ENCODE results near the gene CSNK2A2.

CSNK2A2 gene

DNA sequence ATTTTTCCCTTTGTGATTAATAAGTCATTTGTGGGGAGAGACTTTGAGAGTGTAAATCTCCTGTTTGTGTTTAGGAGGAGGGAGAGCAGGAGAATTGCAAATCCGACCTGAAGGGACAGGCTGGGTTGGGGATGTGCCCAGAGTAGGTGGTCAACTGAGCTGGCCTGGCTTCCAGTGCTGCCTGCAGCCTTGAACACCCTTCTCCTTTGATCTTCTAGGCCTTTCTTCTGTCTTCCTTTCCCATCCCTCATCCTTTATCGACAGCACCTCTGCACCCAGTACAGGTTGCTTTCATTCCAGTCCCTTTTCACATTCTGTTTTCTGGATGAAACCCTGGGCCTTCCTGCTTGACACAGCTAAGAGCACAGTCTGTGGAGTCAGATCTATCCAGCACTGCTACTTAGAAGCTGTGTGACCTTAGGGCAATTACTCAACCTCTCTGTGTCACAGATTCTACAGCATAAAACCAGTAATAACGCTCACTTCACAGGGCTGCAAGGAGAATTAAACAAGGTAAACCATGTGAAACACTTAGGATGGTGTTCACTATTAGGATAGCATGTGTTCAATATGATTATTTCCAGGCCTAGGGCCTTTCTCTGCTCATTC, 1.0 kb upstream of the CSNK2A2 start:
- no peak for DNase-seq (ENCODE audit: low read depth)

DNA sequence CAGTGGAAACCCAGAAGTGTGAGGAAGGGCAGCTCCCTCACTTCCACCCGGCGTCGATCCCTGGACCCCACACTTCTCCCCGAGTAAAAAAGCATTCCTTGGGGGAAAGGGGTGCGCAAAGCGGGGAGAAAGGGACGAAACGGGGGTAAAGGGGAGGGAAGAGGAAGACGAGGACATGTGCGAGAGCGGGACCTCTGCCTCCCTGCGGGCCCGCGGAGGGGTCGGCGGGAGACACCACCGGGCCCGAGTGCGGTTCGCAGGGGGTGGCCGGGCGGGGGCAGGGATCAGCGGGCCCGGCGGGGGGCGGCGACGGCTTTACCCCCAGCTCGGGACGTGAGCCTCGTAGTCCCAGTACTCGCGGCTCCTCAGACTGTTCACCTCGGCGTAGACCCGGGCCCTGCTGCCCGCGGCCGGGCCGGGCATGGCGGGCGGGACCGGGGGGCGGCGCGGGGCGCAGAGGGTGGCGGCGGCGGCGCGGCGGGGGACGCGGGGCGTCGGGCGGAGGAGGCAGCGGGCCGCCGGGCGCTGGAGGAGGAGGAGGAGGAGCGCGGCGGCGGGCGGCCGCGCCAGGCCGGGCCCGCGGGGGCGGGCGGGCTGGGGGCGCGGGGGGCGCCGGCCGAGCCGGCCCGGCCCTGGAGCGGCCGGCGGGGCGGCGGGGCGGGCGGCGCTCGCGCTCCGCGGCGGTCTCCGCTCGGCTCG, 443 bp downstream of the CSNK2A2 start:
- DNase-seq (ENCODE audit: low read depth): no peak

DNA sequence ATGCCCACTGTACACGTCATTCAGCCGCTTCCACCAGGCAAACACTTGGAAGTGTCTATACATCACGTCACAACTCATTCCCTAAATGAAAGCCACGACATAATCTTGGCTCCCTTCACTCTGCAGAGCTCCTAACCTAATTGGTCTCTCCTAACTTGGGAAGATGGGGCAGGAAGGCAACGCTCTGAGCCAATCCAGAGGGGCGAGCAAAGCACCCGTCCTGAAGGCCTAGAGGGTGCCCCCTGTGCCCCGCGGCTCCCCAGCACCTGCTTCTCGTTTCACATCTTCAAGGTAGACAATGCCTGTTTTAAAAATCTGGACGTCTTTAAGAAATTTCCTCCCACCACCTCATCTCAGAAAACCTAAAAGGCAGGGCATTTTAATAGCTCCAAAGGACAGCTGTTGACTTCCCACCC, 1.0 kb downstream of the CSNK2A2 start:
- peak; percentile 27 for DNase-seq (ENCODE audit: low read depth)

DNA sequence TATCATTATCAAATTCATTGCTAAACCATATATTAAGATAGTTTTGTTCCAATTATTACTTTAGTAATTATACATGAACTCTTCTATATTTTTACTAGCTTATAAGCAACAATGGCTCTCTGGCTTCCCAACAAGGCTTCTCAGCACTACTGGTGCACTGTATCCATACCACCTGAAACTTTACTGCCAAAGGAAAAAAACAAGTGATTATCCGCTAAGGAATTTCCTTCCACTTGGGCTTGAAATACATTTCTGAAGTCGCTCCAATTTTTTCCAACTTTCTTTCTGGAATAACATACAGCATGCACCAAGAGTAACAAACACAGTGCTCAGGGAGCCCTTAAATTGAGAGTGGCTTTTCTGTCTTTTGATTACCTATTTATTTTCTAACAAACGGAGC, 2.1 kb downstream of the CSNK2A2 start:
- no peak for DNase-seq (ENCODE audit: low read depth)

DNA sequence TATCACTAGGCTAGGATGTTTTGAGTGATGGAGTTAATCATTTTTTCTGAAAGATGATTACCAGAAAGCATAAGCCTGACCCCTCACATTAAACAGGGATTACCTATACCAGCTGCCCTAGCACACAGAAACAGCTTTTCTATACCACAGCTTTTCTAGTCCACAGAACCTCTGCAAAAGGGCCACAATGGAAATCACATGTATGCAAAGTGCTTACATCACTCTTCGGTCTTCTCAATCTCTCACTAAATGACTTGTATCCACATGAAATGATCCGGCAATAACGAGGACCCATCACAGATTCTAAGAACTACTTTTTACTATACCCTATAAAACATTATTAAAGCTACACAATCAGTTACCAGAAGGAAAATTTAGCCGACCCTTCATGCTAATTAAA, 2.6 kb downstream of the CSNK2A2 start:
- DNase-seq (ENCODE audit: low read depth): no peak

DNA sequence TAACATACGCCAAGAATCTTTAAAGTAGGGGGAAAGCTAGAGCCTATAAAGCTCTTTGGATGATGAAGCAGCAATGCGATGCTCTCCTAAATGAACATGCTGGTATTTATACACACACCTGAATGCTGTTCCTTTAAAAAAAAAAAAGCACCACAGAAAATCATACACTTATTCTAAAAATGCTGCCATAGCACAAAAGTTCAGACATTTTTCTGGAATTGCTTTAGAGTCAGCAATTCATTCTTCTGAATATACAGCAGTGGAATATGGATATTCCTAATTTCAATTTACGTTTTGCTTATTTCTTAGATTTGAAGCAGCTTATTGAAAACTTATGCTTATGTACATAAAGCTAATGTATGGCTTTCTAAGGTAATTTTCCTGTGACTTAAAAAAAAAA, 3.1 kb downstream of the CSNK2A2 start:
- no peak for DNase-seq (ENCODE audit: low read depth)

DNA sequence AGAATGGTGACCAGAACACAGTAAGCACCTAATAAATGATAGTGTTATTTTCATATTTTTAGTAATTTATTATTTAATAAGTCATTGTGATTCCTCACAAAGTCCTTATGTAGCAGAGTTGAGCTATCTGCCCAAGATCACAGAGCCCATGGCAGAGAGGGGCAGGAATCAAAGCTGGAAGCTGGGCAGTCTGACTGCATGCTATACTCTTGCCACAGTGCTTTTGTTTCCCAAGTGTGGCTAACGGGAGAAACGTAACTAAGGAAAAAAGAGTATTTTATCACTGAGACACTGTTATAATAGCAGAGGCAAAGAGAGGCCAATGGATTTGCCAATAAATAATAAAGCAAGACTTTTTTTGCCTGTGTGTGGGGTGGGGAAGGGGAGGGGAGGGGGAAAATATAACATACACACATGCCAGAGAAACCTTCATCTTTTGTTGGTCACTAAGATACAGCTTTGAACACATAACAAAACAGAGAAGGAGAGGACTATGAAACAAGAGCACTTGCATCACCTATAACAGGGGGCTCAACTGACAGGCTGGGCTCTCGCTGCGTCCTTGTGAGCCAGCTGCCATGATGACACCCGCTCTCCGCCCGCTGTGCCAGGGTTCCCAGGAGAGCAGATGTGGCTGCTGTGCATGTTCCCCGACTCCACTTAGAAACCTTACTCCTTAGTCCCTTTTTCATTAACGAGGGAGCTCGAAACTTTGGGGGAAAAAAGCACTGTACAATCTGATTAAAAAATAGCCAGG, 10.1 kb downstream of the CSNK2A2 start:
- DNase-seq (ENCODE audit: low read depth): no peak

DNA sequence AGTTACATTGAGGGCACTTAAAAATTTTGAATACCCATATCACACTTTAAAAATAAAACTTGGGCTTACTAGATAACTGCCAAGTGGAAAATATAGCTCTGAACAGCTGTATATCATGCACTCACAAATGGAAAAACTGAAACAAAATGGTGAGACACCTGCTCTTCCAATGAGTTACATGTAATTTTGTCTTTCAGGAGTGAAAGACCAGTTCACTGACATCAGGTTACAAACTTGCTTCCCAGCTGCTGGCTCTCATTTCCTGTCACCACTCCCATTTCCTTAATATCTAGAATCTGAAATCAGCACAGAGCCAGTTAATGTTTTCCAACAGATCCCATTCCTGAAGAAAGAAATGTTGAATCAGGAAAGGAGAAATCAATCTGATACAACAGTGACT, 10.8 kb downstream of the CSNK2A2 start:
- peak; percentile 6 for DNase-seq (ENCODE audit: low read depth)

DNA sequence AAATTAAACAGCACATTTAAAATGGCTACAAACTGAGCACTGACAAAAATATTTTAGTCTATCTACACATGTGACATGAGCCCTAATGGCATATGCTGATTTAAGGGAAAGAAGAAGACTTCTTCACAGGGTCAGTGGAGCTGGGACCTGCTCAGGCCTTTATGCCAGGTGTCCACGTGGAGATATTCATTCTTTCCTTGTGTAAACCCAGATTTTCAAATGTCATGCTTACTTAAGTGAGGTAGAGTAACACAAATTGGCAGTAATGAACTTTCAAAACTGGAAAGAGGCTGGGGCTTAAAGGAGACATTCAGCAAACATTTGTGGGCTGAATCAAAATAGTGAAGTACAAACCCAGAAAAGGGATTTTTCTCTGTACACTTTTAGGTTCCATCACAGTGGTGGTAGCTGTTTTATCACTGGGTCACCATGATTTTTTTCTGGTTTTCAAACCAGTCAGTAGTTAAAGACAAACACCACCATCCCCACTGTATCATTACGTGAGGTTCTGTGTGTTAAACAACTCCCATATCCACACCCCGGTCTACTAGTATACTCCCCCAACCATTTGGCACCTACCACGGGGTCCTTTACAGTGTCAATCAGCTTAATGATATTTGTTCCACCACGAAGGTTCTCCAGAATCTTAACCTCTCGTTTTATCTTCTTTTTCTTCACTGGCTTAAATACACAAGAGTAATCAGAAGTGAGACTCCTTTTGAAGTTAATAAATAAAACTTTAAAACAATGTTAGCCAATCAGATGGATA, 11.5 kb downstream of the CSNK2A2 start:
- DNase-seq (ENCODE audit: low read depth): no peak

DNA sequence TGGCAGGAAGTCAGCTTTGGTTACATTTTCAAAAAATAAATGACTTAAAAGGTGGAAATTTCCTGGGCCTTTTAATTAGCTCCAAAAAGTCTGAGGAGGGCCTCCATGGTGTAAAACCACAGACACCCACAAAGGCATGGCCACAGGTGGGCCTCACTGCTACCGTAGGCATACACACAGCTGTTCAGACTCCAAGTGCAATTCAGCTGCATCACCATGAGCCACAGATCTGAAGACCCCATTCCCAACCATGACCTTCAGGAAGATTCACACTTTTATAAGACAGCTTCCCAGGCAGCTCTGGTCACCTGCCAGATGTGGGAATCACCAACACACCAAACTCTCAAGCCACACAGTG, 20.6 kb downstream of the CSNK2A2 start:
- DNase-seq (ENCODE audit: low read depth): no peak

DNA sequence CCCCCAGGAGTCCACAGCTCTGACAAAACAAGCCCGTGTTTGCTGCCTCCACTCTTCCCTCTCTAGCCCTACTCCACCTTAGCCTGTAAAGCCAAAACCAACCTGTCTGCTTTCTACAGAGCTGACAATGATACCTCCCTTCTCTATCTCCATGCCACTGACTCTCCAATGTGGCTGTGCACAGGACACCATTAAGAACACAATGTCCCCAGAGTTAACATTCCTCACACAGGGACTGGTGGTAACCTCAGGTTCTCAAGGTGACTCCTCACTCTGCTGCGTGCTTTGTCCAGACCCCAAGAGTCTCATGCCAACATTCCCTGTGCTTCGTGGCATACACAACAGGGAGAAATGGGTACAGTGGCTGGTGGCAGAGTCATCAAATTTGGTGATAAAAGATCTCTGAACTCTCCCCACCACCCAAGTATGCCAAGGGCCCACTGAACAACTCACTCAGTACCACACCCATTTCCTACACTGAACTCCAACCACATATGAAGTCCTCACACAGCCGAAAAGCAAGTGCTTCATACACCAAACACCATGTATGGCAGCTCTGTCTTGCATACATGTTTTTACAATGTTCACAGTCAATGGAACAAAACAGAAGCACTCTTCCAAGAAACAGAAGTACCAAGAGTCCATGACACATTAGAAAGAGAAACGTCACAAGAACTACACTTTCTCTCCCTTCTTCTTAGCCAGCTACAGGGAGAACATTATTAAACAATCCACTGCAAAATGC, 21.1 kb downstream of the CSNK2A2 start:
- no peak for DNase-seq (ENCODE audit: low read depth)

DNA sequence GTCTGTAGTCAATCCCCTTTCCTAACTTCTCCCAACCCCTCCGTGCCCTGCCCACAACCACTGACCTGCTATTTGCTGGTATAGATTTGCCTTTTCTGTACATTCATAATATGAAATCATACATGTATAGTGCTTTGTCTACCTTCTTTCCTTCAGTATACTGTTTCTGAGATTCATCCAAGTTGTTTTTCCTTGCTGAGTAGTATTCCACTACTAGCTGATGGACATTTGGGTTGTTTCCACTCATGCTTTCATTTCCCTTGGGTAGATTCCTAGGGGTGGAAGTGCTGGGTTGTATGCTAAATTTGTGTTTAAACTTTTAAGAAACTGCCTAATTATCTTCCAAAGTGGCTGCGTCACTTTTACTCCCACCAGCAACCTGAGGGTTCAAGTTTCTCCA, 27.7 kb downstream of the CSNK2A2 start:
- no peak for DNase-seq (ENCODE audit: low read depth)

DNA sequence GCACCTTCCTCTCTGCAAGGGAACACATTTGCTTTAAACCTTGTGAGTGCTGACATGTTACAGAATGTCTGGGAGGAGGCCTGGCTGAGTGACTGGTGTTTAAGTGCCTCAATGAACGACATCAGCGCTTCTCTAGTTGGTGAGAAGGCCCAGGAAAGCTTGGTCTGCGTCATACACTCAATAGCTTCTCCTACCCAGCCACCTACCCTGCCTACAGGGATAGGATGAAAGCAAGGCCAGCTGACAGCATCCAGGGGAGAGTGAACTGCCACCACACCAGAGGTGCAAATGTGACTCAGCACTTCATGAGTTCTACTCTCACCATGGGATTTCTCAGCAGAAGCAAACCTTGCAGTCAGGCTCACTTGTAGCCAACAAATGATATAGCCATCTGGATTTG, 37.1 kb downstream of the CSNK2A2 start:
- DNase-seq (ENCODE audit: low read depth): peak; percentile 7

DNA sequence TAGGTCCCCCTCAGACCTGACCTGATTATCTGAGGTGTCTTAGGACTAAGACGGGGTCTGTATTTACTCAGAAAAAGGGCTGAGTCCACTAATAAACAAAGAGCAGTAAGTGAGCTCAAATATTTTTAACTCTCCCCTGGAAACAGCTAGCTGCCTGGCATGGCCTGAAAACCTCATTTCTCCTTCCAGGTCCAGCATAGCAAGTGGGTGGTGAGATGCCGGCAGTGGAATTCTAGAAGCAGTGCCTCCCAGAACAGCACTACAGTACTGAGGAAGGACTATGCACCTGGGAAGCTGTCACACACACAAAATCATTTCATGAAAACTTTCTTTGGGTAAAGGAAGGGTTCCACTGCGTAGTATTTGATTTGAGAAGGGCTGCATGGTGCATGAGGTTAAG, 39.2 kb downstream of the CSNK2A2 start:
- DNase-seq (ENCODE audit: low read depth): no peak

DNA sequence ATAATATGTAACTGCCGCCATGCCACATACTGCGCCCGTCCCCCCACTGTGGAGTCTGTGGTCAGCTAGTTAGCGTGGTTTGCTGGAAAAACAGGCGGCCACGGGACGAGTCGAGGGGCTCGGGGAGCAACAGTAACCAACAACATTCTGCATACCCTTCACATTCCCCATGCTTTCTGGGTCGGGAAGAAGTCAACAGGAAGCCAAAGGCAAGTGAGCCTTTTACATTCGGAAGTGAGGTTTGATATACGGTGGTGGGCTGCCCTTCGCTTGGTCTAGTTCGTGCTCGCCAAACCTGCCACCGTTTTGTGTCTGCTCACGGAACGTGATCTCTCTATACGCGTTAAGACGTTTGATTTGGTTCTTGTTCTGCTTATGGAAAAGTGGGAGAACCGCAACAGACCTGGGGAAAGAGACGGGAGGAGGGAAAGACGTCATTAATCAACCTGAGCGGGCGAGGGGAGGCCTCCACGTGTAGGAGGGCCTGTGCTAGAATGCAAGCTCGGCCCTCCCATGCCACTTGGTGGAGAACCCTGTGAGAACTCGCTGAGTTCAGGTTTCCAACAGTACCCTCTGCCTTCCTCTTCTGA, 39.9 kb downstream of the CSNK2A2 start:
- no peak for DNase-seq (ENCODE audit: low read depth)

DNA sequence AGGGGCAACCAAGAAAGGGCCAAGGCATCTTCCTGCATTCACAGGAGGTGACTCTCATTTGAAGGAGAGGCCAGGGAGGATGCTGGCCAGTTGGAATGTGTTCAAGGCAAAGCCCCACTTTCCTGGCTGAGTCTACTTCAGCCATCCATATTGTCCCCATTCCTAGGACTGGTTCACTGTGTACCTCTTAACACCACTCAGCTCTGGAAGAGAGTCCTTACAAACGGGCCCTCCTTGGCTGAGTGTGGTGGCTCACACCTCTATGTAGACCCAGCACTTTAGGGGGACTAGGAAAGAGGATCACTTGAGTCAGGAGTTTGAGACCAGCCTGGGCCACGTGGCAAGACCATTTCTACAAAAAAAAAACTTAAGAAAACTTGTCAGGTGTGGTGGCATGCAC, 40.7 kb downstream of the CSNK2A2 start:
- DNase-seq (ENCODE audit: low read depth): no peak

DNA sequence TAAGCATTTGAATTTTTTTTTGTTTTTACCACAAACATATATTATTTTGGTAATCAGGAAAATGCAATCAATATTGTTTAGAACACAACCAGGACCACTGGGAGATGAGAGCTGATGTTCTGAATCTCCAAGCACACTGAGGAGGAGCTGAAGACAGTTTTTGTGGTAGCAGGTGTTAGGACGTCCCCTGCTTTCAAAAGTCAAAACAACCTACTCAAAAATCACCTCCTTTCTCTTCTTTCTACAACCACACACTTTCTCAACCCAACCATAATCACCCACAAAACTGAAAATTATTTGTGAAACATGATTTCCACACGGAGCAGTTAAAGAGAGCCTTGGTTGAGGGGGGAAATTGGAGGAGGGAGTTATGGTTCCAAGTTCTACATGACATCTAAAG, 42.1 kb downstream of the CSNK2A2 start:
- DNase-seq (ENCODE audit: low read depth): no peak

DNA sequence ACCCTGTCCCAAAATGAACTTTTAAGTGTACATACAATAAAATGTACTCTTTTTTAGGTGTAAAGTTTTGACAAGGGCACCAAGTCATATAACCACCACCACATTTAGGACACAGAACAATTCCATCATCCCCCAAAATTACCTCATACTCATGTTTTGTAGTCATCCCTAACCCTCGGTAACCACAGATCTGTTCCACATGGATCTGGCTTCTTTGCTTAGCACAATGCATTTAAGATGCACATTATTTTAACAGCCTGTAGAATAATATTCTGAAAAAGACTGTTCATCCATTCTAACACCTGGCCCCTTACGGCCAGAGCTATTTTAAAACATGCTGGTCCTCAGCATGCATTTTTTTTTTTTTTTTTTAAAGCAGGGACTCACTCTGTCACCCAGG, 43.6 kb downstream of the CSNK2A2 start:
- no peak for DNase-seq (ENCODE audit: low read depth)

DNA sequence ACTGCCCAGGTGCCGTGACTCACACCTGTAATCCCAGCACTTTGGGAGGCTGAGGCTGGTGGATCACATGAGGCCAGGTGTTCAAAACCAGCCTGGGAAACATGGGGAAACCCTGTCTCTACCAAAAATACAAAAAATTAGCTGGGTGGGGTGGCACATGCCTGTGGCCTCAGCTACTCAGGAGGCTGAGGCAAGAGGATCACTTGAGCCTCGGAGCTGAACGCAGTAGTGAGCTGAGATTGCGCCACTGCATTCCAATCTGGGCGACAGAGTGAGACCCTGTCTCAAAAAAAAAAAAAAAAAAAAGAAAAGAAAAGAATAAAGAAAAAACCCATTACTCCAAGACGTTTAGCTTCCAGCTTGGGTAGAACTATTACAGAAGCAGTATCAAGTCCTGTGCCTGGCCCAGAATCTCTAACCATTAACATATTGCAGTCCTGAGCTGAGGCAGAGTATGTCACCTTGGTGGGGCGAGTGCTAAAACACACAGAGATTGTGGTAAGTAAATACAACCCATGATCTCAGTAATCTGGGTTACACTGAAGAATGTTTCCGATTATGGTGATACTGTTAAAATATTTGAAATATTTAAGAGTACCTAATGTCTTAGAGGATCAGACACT, 45.5 kb downstream of the CSNK2A2 start:
- no peak for DNase-seq (ENCODE audit: low read depth)

DNA sequence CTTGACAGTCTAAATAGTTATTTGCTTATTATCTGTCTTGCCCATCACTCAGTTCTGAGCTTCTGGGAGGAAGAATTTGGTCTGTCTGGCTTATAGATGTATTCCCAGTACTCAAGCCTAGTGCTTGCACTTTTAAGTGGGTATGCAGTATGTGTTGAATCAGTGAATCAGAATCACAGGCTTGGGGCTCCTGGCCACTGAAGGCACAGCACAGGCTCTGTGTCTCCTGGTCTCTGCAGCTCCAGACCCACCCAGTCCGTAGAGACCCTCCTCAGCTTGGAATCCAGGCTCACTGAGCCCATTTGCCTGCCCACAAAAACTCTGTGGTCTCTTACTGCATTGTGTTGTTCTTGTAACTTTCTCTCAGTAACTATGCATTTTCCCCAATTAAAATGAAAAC, 49.4 kb downstream of the CSNK2A2 start:
- no peak for DNase-seq (ENCODE audit: low read depth)

DNA sequence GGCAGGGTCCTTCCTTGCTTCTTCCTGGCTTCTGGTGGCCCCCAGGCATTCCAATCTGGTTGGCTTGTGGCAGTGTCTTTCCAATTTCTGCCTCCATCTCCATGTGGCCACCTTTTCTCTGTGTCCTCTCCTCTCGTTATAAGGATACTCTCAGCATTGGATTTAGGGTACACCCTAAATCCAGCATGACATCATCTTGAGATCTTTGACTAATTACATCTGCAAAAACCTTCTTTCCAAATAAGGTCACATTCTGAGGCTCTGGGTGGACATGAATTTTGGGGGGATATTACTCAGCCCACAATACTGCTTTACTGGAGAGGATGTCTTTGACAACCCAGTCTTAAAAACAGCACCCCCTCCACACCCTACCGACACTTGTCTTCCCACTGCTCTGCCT, 49.8 kb downstream of the CSNK2A2 start:
- DNase-seq (ENCODE audit: low read depth): no peak

Data from iris pigment epithelial cell (primary cell).